Nephron (organoid): ENCODE results near the gene THSD4.

Experiments used
- H3K27ac Mint-ChIP-seq, 3 experiments: 2 replicates each; pipeline ENCODE4 v1.8.0; 2020; ENCODE audit warnings: mixed read lengths in 3 of 3, mild to moderate bottlenecking in 2 of 3, moderate library complexity in 1 of 3
- H3K27me3 Mint-ChIP-seq: 2 replicates; pipeline ENCODE4 v1.8.0; 2021; ENCODE audit warnings: low read depth, mild to moderate bottlenecking, moderate library complexity, mixed read lengths
- H3K36me3 Mint-ChIP-seq: 2 replicates; pipeline ENCODE4 v1.8.0; 2020; ENCODE audit warnings: low read depth, mixed read lengths
- H3K4me1 Mint-ChIP-seq: 2 replicates; pipeline ENCODE4 v1.8.0; 2020; ENCODE audit warnings: mixed read lengths
- H3K4me3 Mint-ChIP-seq, 3 experiments: 2 replicates each; pipeline ENCODE4 v1.8.0; 2020; ENCODE audit warnings: mild to moderate bottlenecking in 3 of 3, mixed read lengths in 3 of 3, moderate library complexity in 2 of 3
- H3K9me3 Mint-ChIP-seq: 2 replicates; pipeline ENCODE4 v1.8.0; 2020; ENCODE audit warnings: mixed read lengths
- CTCF ChIP-seq, 3 experiments: fragments of 200-600 bp; sonication (generic); IDR thresholded peaks; one replicate each; pipeline ENCODE4 v1.5.0; 2021; ENCODE audit warnings: antibody characterized with exemption in 3 of 3; ENCODE audit not compliant: unreplicated experiment in 3 of 3

The THSD4 gene

DNA sequence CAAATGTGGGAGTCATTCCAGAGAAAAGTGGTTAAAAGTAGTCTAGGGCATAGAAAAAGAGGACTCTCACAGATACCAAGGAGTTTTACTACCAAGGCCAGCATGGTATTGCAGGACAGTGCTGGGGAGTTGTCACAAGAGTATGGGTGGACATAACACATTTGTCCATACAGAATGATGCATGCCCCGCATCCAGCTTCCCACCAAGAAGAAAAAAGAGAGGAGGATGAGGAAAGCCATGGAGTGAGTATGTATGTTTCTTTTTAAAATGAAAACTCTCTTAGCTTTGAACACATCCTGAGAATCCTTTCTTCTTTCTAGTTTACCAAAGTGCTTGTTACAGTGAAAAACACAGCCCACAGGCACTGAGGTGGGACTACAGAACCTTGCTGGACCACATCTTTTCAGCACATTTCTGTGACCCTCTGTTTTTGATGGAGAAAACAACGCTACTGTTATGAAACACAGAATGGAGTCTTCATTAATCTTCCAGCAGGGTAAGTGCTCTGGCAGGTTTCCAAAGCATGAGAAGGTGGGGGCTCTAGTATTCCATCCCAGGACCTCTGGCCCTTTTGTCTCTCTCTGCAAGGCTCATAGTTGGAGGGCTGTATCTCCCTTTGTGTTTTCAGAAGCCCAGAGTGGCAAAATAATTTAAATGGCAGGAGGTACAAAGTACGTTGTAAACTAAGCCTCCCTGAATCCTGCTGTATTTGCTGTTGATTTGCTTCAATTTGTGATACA is 707.8 kb downstream of the THSD4 start:
- Mint-ChIP-seq H3K36me3 (peaks cover 90% of the 10 kb centered on the region), H3K27me3 (no peaks in the 10 kb centered on the region), H3K27ac (peak overlapping the region in 1 of 3 experiments; percentile 62), H3K9me3 (peaks cover 18% of the 10 kb centered on the region), H3K4me1 (peaks cover 30% of the 10 kb centered on the region), H3K4me3 (no peak overlapping the region)
- TF ChIP-seq CTCF (IDR thresholded peaks at IDR 0.05; ENCODE audit: unreplicated experiment in 3 of 3): no peak

GRCh38 chr15:71823801-71824200 is 708.5 kb downstream of the THSD4 start:
- Mint-ChIP-seq H3K9me3 (peaks cover 18% of the 10 kb centered on the region), H3K27ac (peak overlapping the region in 2 of 3 experiments; percentile 52 to 62), H3K4me1 (peaks cover 30% of the 10 kb centered on the region), H3K27me3 (no peaks in the 10 kb centered on the region), H3K36me3 (peaks cover 91% of the 10 kb centered on the region), H3K4me3 (peak overlapping the region in 1 of 3 experiments; percentile 45)
- TF ChIP-seq CTCF (IDR thresholded peaks at IDR 0.05; ENCODE audit: unreplicated experiment in 3 of 3): no peak

DNA sequence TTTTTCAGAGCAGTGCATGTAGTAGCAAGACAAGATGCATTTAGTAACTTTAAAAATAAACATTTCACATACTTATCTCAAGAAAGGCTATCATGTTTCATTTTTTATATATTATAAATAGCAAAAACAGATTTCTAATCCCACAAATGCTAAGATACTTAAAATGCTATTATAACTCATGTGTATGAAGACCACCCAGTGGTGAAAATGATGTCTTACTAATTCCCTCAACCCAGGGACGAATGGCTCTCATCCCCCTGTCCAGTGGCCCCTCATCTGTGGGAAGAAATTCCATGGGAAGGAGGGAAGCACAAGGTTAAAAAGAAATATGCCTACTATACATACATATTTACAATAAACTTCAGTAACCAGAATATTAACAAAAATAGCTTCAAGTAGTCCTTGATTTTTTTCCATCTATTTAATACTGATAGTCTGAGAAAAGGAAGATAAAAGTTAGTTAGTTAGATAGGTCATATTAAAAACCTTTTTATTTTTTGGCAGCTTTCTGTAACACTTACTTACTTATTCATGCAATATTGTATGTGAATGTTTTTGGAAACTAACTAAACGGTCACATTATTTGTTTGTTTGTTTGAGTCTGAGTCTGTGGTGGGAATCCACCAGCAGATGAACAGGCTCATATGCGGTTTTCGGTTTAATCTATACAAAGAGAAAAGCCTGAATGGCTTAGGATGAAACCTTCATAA is 709.9 kb downstream of the THSD4 start:
- H3K4me1 Mint-ChIP-seq: peaks cover 30% of the 10 kb centered on the region
- H3K27me3 Mint-ChIP-seq: no peaks in the 10 kb centered on the region
- H3K9me3 Mint-ChIP-seq: peaks cover 15% of the 10 kb centered on the region
- no peak overlapping the region for H3K4me3 Mint-ChIP-seq
- no peak for TF ChIP-seq CTCF (IDR thresholded peaks at IDR 0.05; ENCODE audit: unreplicated experiment in 3 of 3)
- H3K27ac Mint-ChIP-seq: peak overlapping the region in 2 of 3 experiments; percentile 52 to 62
- H3K36me3 Mint-ChIP-seq: peaks cover 94% of the 10 kb centered on the region

DNA sequence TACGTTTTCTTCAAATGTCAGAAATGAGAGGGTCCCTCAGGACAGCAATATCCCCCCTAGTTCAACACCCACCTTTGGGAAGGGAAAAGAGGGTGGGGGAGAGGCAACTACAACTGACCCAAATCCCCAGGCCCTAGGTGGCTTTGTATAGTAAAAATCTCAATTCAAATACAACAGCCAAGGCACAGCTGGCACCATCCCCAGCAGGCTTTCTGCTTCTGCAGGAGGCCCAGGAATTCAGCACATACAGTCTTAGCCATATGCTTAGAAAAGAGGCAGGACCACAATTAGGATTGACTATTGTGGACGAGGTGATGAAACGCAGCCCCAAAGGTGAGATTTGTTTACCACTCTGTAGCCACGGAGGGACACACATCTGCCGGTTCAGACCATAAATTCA is 710.9 kb downstream of the THSD4 start:
- Mint-ChIP-seq H3K36me3 (peaks cover 87% of the 10 kb centered on the region), H3K27me3 (no peaks in the 10 kb centered on the region), H3K27ac (no peak overlapping the region), H3K4me3 (no peak overlapping the region), H3K4me1 (peaks cover 30% of the 10 kb centered on the region), H3K9me3 (peaks cover 8% of the 10 kb centered on the region)
- no peak for TF ChIP-seq CTCF (IDR thresholded peaks at IDR 0.05; ENCODE audit: unreplicated experiment in 3 of 3)

GRCh38 chr15:71830981-71831380 is 715.7 kb downstream of the THSD4 start:
- H3K36me3 Mint-ChIP-seq: peaks cover 46% of the 10 kb centered on the region
- H3K9me3 Mint-ChIP-seq: no peaks in the 10 kb centered on the region
- H3K4me1 Mint-ChIP-seq: peaks cover 6% of the 10 kb centered on the region
- no peak overlapping the region for H3K27ac Mint-ChIP-seq
- no peak for TF ChIP-seq CTCF (IDR thresholded peaks at IDR 0.05; ENCODE audit: unreplicated experiment in 3 of 3)
- no peaks in the 10 kb centered on the region for H3K27me3 Mint-ChIP-seq
- H3K4me3 Mint-ChIP-seq: no peak overlapping the region
